Diencephalon (tissue), 1 donor: Measurements from ENCODE around the gene NFYA. TPM values are rescaled to one million over a fixed set of nuclear protein-coding genes. Genes with fewer than 3 reads are reported as not detected.

ENCODE experiments used
- total RNA-seq: library from RNA; depleted of rRNA; stranded (reverse); fragments of >200 nt; gene quantifications from one replicate; pipeline ENCODE4 v1.2.3, GENCODE V29; 2014

The NFYA gene
- total RNA-seq: 36.2 TPM

DNA sequence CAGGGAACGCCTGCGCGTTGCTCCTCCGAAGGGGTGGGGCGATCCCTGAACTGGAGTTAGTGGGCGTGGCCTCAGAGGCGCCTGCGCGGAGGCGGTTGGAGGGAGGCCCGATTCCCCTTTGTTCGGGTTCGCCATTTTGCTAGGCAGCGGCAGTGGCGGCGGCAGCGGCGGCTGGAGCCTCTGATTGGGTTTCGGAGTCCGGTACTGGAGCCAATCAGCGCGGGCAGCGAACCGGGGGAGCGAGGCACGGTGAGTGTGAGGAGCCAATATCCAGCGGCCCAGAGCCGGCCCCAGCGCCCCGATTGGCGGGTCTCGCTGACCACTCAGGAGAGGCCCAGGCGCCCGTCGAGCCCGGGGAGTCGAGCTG is at the start of gene NFYA:
Gene NFYA, plus strand, starts transcription at position 139 of the 367 bp plus-strand sequence. CDS start 6,116 bp downstream, outside the sequence.

DNA sequence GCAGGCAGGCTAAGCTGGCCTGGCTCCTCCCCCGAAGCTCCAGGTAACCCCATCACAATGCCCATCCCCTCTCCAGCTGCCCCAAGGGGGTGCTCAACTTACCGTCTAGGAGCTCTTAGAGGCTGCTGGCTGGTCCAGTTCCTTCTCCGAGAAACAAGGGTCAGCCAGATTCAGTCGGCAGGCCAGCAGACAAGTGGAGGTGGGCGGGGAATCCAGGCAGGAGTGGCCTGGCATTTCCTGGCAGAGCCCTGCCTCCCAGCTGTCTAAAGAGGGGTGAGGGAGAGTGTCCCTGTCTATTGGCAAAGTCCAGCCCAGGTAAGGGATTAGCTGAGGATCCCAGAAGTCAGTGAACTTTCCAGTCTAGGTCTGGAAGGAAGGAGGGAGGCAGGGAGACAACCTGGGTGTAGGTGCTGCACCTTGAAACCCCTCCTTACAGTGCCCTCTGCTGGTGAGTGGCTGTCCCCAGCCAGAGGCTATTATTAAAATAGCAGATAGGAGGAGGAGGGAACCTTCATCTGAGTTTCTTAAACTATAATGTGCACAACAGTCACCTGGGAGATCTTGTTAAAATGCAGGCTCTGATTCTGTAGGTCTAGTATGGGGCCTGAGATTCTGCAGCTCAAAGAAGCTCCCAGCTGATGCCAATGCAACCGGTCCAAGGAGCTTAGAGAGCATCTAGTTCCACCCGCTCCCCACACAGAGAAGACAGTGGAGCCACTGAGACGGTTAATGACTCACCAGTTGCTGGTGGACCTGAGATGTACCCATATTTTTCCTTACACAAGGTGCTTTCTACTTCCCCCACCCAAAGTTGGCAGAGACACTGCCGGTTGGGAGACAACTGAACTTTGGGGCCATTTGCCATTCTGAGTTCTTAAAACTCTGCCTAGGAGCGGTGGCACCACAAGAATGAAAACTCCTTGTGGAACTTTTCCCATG is 33.4 kb upstream of the NFYA start, which contains the start of gene UNC5CL:
Gene UNC5CL, minus strand, starts transcription at position 162 of the 939 bp plus-strand sequence. CDS start 4,147 bp downstream, outside the sequence.

DNA sequence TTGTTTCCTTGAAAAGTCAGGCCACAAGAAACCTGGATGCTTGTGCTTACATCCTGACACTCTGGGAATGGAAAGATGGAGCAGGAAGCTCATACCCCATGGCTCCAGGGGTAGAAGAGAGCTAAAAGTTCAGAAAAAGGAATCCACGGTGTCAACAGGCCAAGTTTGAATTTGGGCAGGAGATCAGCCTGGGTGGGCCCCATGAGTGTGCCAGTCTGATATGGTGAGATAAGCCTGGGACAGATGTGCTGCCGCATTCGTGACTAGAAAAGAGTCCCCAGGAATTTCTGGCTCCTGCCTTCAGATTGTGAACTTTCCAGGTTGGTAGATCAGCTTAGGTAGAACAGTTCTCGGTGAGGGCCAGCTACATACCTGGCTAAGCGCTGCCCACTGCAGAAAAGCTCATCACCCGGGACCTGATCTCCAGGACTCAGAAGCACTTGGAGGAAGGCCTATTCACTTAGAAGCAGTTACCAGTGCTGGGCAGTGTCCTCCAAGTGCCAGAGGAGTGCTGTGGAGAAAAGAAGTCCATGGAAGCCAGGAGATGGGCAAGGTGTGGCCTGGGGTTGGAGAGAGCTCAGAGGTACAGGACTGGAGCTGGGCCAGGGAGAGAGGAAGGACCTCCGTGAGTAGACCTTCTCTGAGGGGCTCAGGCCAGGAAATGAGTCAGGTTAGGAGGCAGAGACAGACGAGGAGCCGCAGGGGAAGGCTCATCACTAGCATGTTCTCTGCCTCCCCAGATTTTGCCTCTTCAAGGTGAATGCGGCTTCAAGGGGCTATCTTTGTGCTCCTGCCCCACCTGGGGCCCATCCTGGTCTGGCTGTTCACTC is 30.3 kb upstream of the NFYA start, which contains the start of gene TSPO2:
Gene TSPO2, plus strand, starts transcription at position 242 of the 830 bp plus-strand sequence. Its CDS starts 519 bp downstream, at position 761.

DNA sequence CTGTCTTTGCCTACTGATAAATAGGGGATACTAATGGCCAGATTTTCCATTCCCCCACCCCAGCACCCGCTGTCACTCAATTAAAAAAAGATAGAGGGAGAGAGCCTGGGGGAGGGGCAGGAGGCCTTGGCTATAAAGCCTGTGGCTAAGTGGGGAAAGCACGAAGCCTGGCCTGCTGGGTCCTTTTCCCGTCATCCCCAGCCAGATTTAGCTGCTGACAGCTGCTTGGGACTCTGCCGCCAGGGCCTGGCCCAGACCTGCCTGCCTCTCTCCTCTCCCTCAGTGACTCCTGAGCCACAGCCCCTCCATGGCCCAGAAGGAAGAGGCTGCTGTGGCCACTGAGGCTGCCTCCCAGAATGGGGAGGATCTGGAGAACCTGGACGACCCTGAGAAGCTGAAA is 19.7 kb upstream of the NFYA start, which contains the start of gene APOBEC2:
Gene APOBEC2, plus strand, starts transcription at position 162 of the 400 bp plus-strand sequence. Its CDS starts 146 bp downstream, at position 308.

DNA sequence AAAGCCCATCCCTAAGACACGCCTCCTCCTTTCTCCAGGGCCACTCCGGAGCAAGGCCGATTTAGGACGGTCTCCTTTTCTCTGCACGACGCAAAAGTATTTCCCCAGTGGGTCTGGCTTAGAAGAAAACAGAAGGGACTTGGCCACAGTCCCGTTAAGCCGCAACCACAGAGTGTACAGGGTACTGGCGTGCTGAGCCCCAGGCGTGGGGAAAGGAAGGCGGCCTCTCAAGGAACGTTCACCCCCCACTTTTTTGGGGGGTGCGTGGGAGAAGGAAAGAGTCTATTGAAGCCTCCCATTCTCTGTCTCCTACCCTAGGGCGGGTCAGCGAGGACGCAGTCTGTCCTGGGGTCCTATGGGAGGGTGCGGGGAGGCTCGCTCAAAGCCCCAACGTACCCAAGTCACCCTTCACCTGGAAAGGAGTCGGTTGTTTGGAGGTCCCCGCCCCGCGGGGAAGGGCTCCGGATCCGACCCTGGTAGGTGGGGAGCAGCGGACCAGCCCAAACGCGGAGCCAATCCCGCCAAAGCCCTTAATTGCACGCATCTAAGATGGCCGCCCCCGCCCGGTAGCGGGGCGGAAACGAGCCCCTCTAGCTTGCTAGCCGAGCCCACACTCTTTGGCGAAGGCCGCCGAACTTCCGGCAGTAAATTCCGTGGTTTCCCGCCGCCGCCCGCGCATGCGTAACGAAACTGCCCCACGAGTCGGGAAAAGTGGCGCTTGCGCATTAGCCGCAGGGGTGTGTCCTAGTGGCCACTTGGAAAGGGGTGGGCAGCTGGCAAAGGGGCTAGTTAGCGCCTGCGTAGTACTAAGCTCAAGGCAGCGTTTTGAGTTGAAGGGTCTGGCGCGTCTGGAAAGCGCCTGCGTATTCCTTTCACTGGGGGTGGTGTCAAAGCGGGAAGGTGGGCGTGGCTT is 595 bp upstream of the NFYA start, which contains the start of gene OARD1:
Gene OARD1, minus strand, starts transcription at position 434 of the 913 bp plus-strand sequence. CDS start 722 bp downstream, outside the sequence.

Other genes starting within 250 kb of the NFYA start
- 0.23 TPM for gene UNC5CL, start 33.8 kb upstream of the NFYA start, total RNA-seq
- gene TSPO2, start 30.5 kb upstream of the NFYA start, total RNA-seq: not detected
- not detected for gene APOBEC2, start 19.8 kb upstream of the NFYA start, total RNA-seq
- gene OARD1, start 618 bp upstream of the NFYA start, total RNA-seq: 16.1 TPM
- not detected for gene TREML1, start 81.4 kb downstream of the NFYA start, total RNA-seq
- gene TREM2, start 90.1 kb downstream of the NFYA start, total RNA-seq: 8.5 TPM
- not detected for gene TREML2, start 128.2 kb downstream of the NFYA start, total RNA-seq
- not detected for gene TREML4, start 155.4 kb downstream of the NFYA start, total RNA-seq
- gene TREM1, start 213.7 kb downstream of the NFYA start, total RNA-seq: not detected